ENCODE data around the gene NPPA. TPM values are rescaled to one million over a fixed set of nuclear protein-coding genes. Genes with fewer than 3 reads are reported as not detected.

Gene NPPA
- total RNA-seq, 1 experiment from 2014 or later: not detected

- TF ChIP-seq SIN3A (IDR thresholded peaks at IDR 0.05; ENCODE audit: low read depth): no peak
- TF ChIP-seq CTCF (IDR thresholded peaks at IDR 0.05 in 2 of 3, conservative IDR thresholded peaks at IDR 0.05 in 1 of 3; ENCODE audit: borderline replicate concordance in 1 of 3, insufficient read depth in 1 of 3, low read depth in 2 of 3, low read length in 2 of 3): no peak
Observed at GRCh38 chr1:11888206-11888876, 40.8 kb upstream of the NPPA start (continued).

- no peak overlapping the region for H3K4me2 ChIP-seq (ENCODE audit: low read length)
- no peaks in the 10 kb centered on the region for H3K36me3 ChIP-seq (ENCODE audit: control insufficient read depth in 1 of 2, insufficient read depth in 2 of 2, low read length in 2 of 2)
- H3K9me3 ChIP-seq (ENCODE audit: control insufficient read depth in 1 of 2, insufficient read depth in 1 of 2, low read depth in 1 of 2, low read length in 2 of 2): no peaks in the 10 kb centered on the region
- H3K9ac ChIP-seq (ENCODE audit: low read length): no peak overlapping the region
- H3K9me2 ChIP-seq (ENCODE audit: insufficient read depth): no peaks in the 10 kb centered on the region
- no peak overlapping the region for H3K4me3 ChIP-seq (replicated peaks in 1 of 2; ENCODE audit: low read depth in 1 of 2, low read length in 2 of 2)
- no peaks in the 10 kb centered on the region for H3K79me2 ChIP-seq (ENCODE audit: insufficient read depth, low read length)
- no peak overlapping the region for H2AFZ ChIP-seq (ENCODE audit: low read depth, low read length, poor library complexity, severe bottlenecking)
- intact Hi-C loops (cut with micrococcal nuclease): no loop called here
- CTCF ChIA-PET: no interaction called here
- BruUV-seq (replicated peaks): no TSS peak
- DNase-seq (ENCODE audit: low read depth, low spot score) (no peak), ATAC-seq (no peak)
- H3K27ac ChIP-seq (ENCODE audit: low read depth, low read length): no peak overlapping the region
- POLR2A ChIA-PET: interaction anchor here (1.2 to 1.7 kb wide), 2 partner anchors 21 to 22 kb away, joined by 3 to 7 read pairs; no protein-coding TSS in a partner anchor
- no peaks in the 10 kb centered on the region for H3K27me3 ChIP-seq (ENCODE audit: insufficient read depth, low read length)
- no peaks in the 10 kb centered on the region for H4K20me1 ChIP-seq (ENCODE audit: insufficient read depth)
- peaks cover 0 to 6% of the 10 kb centered on the region in 2 experiments; a peak in 1 of 4 replicates for H3K4me1 ChIP-seq (ENCODE audit: control insufficient read depth in 1 of 2, insufficient read depth in 2 of 2, low read length in 2 of 2)
- RAD21 ChIA-PET (ENCODE audit: low non-redundant PET in 1 of 2, low total read pairs in 2 of 2, uncharacterized antibody in 2 of 2, unreplicated experiment in 2 of 2): no interaction called here
- no peak for TF ChIP-seq FOSL1 (IDR thresholded peaks at IDR 0.05; ENCODE audit: low read depth)
- TF ChIP-seq POLR2A (IDR thresholded peaks at IDR 0.05; ENCODE audit: borderline replicate concordance, extremely low read depth, insufficient read depth, insufficient read length): no peak
- TF ChIP-seq ZFX (IDR thresholded peaks at IDR 0.05): no peak
- no peak for TF ChIP-seq EGR1 (IDR thresholded peaks at IDR 0.05; ENCODE audit: low read depth)
- no peak for TF ChIP-seq REST (IDR thresholded peaks at IDR 0.05; ENCODE audit: low read depth)
- no peak for TF ChIP-seq EZH2phosphoT487 (IDR thresholded peaks at IDR 0.05; ENCODE audit: borderline replicate concordance)
- no peak for TF ChIP-seq ZNF274 (IDR thresholded peaks at IDR 0.05; ENCODE audit: low read depth, low read length)
- no peak for TF ChIP-seq POLR2AphosphoS5 (IDR thresholded peaks at IDR 0.05; ENCODE audit: low read depth, low read length)
- no peak for TF ChIP-seq SIN3A (IDR thresholded peaks at IDR 0.05; ENCODE audit: low read depth)
- TF ChIP-seq SRF (IDR thresholded peaks at IDR 0.05; ENCODE audit: low read depth): no peak
- no peak for TF ChIP-seq MAX (IDR thresholded peaks at IDR 0.05)
- no peak for TF ChIP-seq TCF7L2 (IDR thresholded peaks at IDR 0.05; ENCODE audit: borderline replicate concordance, extremely low read depth, insufficient read depth, insufficient read length)
- no peak for TF ChIP-seq ELF1 (IDR thresholded peaks at IDR 0.05; ENCODE audit: borderline replicate concordance, low read depth)
- no peak for TF ChIP-seq JUND (IDR thresholded peaks at IDR 0.05)
- no peak for TF ChIP-seq ZBTB33 (IDR thresholded peaks at IDR 0.05; ENCODE audit: extremely low read depth, insufficient replicate concordance, low read length)
- no peak for TF ChIP-seq EZH2 (IDR thresholded peaks at IDR 0.05)
- TF ChIP-seq CBX3 (IDR thresholded peaks at IDR 0.05; ENCODE audit: low read depth): no peak
Observed at GRCh38 chr1:11887666-11888007, 40.1 kb upstream of the NPPA start.
